Naive thymus-derived CD8-positive, alpha-beta T cell (primary cell): ENCODE measurements around the gene PCYT1B. TPM values are rescaled to one million over a fixed set of nuclear protein-coding genes. Genes with fewer than 3 reads are reported as not detected.
A peak's percentile ranks its signal among the peaks of the same experiment; 100 is the strongest.
"Not testable (repeated sequence)": the region's sequence is repeated elsewhere in the genome, so short reads cannot be mapped to it uniquely, and the experiment has no call there.

Experiments used
- ATAC-seq, 2 donors: fragments of 150-1000 bp; cut with Tn5 transposase in 1 of 2; sonication (Bioruptor Pico), chemical (Tn5 transposase) in 1 of 2; 1 replicate in 1 of 2; 2 replicates in 1 of 2; pipeline ENCODE4 v1.10.0; 2021; ENCODE audit warnings: mild to moderate bottlenecking in 2 of 2, moderate library complexity in 2 of 2
- POLR2A ChIA-PET: fragments of 350-600 bp; sonication (Branson Sonifier 250); formaldehyde crosslinking; loops from one replicate; lab custom pipeline; 2021; ENCODE audit warnings: antibody characterized with exemption; lab: Charles Lee
- DNase-seq, 10 donors: peaks; one replicate each; pipeline versions ENCODE4 v3.0.0 to v3.0.0-alpha.2; 2020 to 2022
- H3K27ac Mint-ChIP-seq, 10 donors: one replicate each; pipeline ENCODE4 v1.8.0; 2020 to 2022; ENCODE audit warnings: mild to moderate bottlenecking in 10 of 10, mixed read lengths in 10 of 10, moderate library complexity in 4 of 10, inconsistent platforms in 1 of 10
- H3K27me3 Mint-ChIP-seq, 5 donors: one replicate each; pipeline ENCODE4 v1.8.0; 2021 to 2022; ENCODE audit warnings: mixed read lengths in 5 of 5
- H3K36me3 Mint-ChIP-seq, 3 donors: one replicate each; pipeline ENCODE4 v1.8.0; 2020 to 2022; ENCODE audit warnings: mixed read lengths in 3 of 3, mild to moderate bottlenecking in 2 of 3, inconsistent platforms in 1 of 3
- H3K4me1 Mint-ChIP-seq, 4 donors: one replicate each; pipeline ENCODE4 v1.8.0; 2021 to 2022; ENCODE audit warnings: mixed read lengths in 4 of 4
- H3K4me3 Mint-ChIP-seq, 10 donors: one replicate each; pipeline ENCODE4 v1.8.0; 2020 to 2022; ENCODE audit warnings: mild to moderate bottlenecking in 10 of 10, mixed read lengths in 10 of 10, moderate library complexity in 6 of 10, inconsistent platforms in 1 of 10
- H3K9me3 Mint-ChIP-seq, 9 donors: one replicate each; pipeline ENCODE4 v1.8.0; 2020 to 2022; ENCODE audit warnings: mixed read lengths in 9 of 9, mild to moderate bottlenecking in 3 of 9, inconsistent platforms in 1 of 9, moderate library complexity in 1 of 9
- polyA plus RNA-seq, 3 donors: library from polyadenylated mRNA; unstranded; fragments of 300-500 nt; fragmentation: Illumina TruSeq; gene quantifications; one replicate each; pipeline ENCODE4 v1.2.3, GENCODE V29; 2021
- total RNA-seq, 8 experiments: library from RNA in 2 of 8; stranded (reverse) in 2 of 8; gene quantifications; one replicate each; pipeline ENCODE4 v1.2.3 and lab custom pipeline; 2021 to 2026

The PCYT1B gene
- total and polyA plus RNA-seq, 5 experiments from 2014 or later, result 0.02 TPM; not detected in 4

GRCh38 chrX:24661292-24661691, 14.1 kb upstream of the PCYT1B start:
- H3K9me3 Mint-ChIP-seq, result peaks cover 0 to 2% (median 0%) of the 10 kb centered on the region in 9 donors
- no peak overlapping the region for H3K4me3 Mint-ChIP-seq
- POLR2A ChIA-PET, result no interaction called here
- no peak overlapping the region for H3K27ac Mint-ChIP-seq
- ATAC-seq (no peak), DNase-seq (no peak)
- H3K4me1 Mint-ChIP-seq, result no peaks in the 10 kb centered on the region
- H3K36me3 Mint-ChIP-seq, result no peaks in the 10 kb centered on the region
- H3K27me3 Mint-ChIP-seq, result peaks cover 0 to 3% (median 0%) of the 10 kb centered on the region in 5 donors

- Mint-ChIP-seq H3K36me3 (no peaks in the 10 kb centered on the region), H3K4me3 (no peak overlapping the region), H3K9me3 (peaks cover 0 to 2% (median 0%) of the 10 kb centered on the region in 9 donors), H3K27me3 (peaks cover 0 to 3% (median 0%) of the 10 kb centered on the region in 5 donors), H3K4me1 (no peaks in the 10 kb centered on the region), H3K27ac (no peak overlapping the region)
- DNase-seq, result no peak
- POLR2A ChIA-PET, result no interaction called here
- no peak for ATAC-seq
Observed at GRCh38 chrX:24659646-24660045, 12.5 kb upstream of the PCYT1B start.

- H3K4me3 Mint-ChIP-seq, result no peak overlapping the region
- peaks cover 0 to 3% (median 0%) of the 10 kb centered on the region in 5 donors for H3K27me3 Mint-ChIP-seq
- POLR2A ChIA-PET, result interaction anchor here (0.7 kb wide), 1 partner anchor 11 kb away, joined by 4 read pairs; no protein-coding TSS in a partner anchor
- DNase-seq (no peak), ATAC-seq (no peak)
- H3K27ac Mint-ChIP-seq, result no peak overlapping the region
- peaks cover 0 to 2% (median 0%) of the 10 kb centered on the region in 9 donors for H3K9me3 Mint-ChIP-seq
- H3K4me1 Mint-ChIP-seq, result no peaks in the 10 kb centered on the region
- H3K36me3 Mint-ChIP-seq, result no peaks in the 10 kb centered on the region
Observed at GRCh38 chrX:24659106-24659505, 12.0 kb upstream of the PCYT1B start.

- DNase-seq (no peak), ATAC-seq (no peak)
- Mint-ChIP-seq H3K36me3 (no peaks in the 10 kb centered on the region), H3K4me3 (no peak overlapping the region), H3K9me3 (peaks cover 0 to 2% (median 0%) of the 10 kb centered on the region in 9 donors), H3K27me3 (peaks cover 0 to 3% (median 0%) of the 10 kb centered on the region in 5 donors), H3K27ac (no peak overlapping the region), H3K4me1 (no peaks in the 10 kb centered on the region)
- POLR2A ChIA-PET, result interaction anchor here (0.7 kb wide), 1 partner anchor 12 kb away, joined by 4 read pairs; no protein-coding TSS in a partner anchor
Observed at GRCh38 chrX:24658421-24658820, 11.3 kb upstream of the PCYT1B start.

GRCh38 chrX:24657671-24658386, 10.7 kb upstream of the PCYT1B start:
- POLR2A ChIA-PET, result no interaction called here
- ATAC-seq, result no peak

GRCh38 chrX:24655679-24656078, 8.5 kb upstream of the PCYT1B start:
- H3K36me3 Mint-ChIP-seq, H3K27ac Mint-ChIP-seq, ATAC-seq, H3K4me3 Mint-ChIP-seq, H3K9me3 Mint-ChIP-seq, POLR2A ChIA-PET, H3K27me3 Mint-ChIP-seq, H3K4me1 Mint-ChIP-seq, DNase-seq: not testable (repeated sequence)

More at GRCh38 chrX:24657671-24658386, 10.7 kb upstream of the PCYT1B start:
- peaks cover 0 to 5% (median 0%) of the 10 kb centered on the region in 5 donors for H3K27me3 Mint-ChIP-seq
- DNase-seq, result no peak
- H3K36me3 Mint-ChIP-seq, result no peaks in the 10 kb centered on the region
- H3K27ac Mint-ChIP-seq, result no peak overlapping the region
- no peaks in the 10 kb centered on the region for H3K4me1 Mint-ChIP-seq
- H3K4me3 Mint-ChIP-seq, result no peak overlapping the region
- peaks cover 0 to 2% (median 0%) of the 10 kb centered on the region in 9 donors for H3K9me3 Mint-ChIP-seq

GRCh38 chrX:24651783-24652182, 4.6 kb upstream of the PCYT1B start:
- ATAC-seq, result no peak
- Mint-ChIP-seq H3K4me3 (no peak overlapping the region), H3K4me1 (peaks cover 8 to 14% (median 12%) of the 10 kb centered on the region in 4 donors), H3K9me3 (no peaks in the 10 kb centered on the region), H3K27ac (peak overlapping the region in 1 of 10 donors; percentile 58), H3K36me3 (no peaks in the 10 kb centered on the region), H3K27me3 (peaks cover 0 to 21% (median 7%) of the 10 kb centered on the region in 5 donors)
- POLR2A ChIA-PET, result no interaction called here
- no peak for DNase-seq

GRCh38 chrX:24648495-24648894, 1.3 kb upstream of the PCYT1B start:
- Mint-ChIP-seq H3K9me3 (no peaks in the 10 kb centered on the region), H3K4me1 (peaks cover 8 to 20% (median 17%) of the 10 kb centered on the region in 4 donors), H3K36me3 (no peaks in the 10 kb centered on the region), H3K27ac (peak overlapping the region in 1 of 10 donors; percentile 18), H3K27me3 (peaks cover 2 to 21% (median 7%) of the 10 kb centered on the region in 5 donors), H3K4me3 (no peak overlapping the region)
- ATAC-seq (no peak), DNase-seq (no peak)
- POLR2A ChIA-PET, result no interaction called here

- Mint-ChIP-seq H3K27ac (peak overlapping the region in 4 of 10 donors; percentile 11 to 59 (median 36)), H3K4me3 (peak overlapping the region; percentile 76 to 92 (median 83)), H3K27me3 (peaks cover 1 to 21% (median 7%) of the 10 kb centered on the region in 5 donors), H3K9me3 (no peaks in the 10 kb centered on the region), H3K4me1 (peaks cover 8 to 20% (median 17%) of the 10 kb centered on the region in 4 donors), H3K36me3 (no peaks in the 10 kb centered on the region)
- ATAC-seq (peak; percentile 28 to 44), DNase-seq (peak in 1 of 10 donors; percentile 0)
- POLR2A ChIA-PET, result no interaction called here
Observed at GRCh38 chrX:24646745-24647182, 383 bp downstream of the PCYT1B start.

- Mint-ChIP-seq H3K36me3 (no peaks in the 10 kb centered on the region), H3K27ac (peak overlapping the region in 2 of 10 donors; percentile 47 to 74), H3K4me1 (peaks cover 8 to 20% (median 17%) of the 10 kb centered on the region in 4 donors), H3K9me3 (no peaks in the 10 kb centered on the region), H3K27me3 (peaks cover 0 to 21% (median 7%) of the 10 kb centered on the region in 5 donors), H3K4me3 (peak overlapping the region; percentile 22 to 84 (median 70))
- no peak for ATAC-seq
- POLR2A ChIA-PET, result no interaction called here
- no peak for DNase-seq
Observed at GRCh38 chrX:24646006-24646405, 1.1 kb downstream of the PCYT1B start.

- H3K9me3 Mint-ChIP-seq, result no peaks in the 10 kb centered on the region
- POLR2A ChIA-PET, result no interaction called here
- no peak overlapping the region for H3K4me3 Mint-ChIP-seq
- H3K36me3 Mint-ChIP-seq, result no peaks in the 10 kb centered on the region
- ATAC-seq (no peak), DNase-seq (no peak)
- peaks cover 6 to 20% (median 17%) of the 10 kb centered on the region in 4 donors for H3K4me1 Mint-ChIP-seq
- H3K27me3 Mint-ChIP-seq, result peaks cover 0 to 9% (median 4%) of the 10 kb centered on the region in 5 donors
- no peak overlapping the region for H3K27ac Mint-ChIP-seq
Observed at GRCh38 chrX:24643116-24643515, 4.0 kb downstream of the PCYT1B start.

- Mint-ChIP-seq H3K4me3 (no peak overlapping the region), H3K27ac (no peak overlapping the region), H3K27me3 (peaks cover 2 to 12% (median 5%) of the 10 kb centered on the region in 5 donors), H3K4me1 (no peaks in the 10 kb centered on the region), H3K36me3 (peaks cover 0 to 4% (median 0%) of the 10 kb centered on the region in 3 donors), H3K9me3 (no peaks in the 10 kb centered on the region)
- POLR2A ChIA-PET, result no interaction called here
- no peak for DNase-seq
- ATAC-seq, result no peak
Observed at GRCh38 chrX:24629701-24630100, 17.4 kb downstream of the PCYT1B start.

GRCh38 chrX:24619647-24620046, 27.5 kb downstream of the PCYT1B start:
- no peaks in the 10 kb centered on the region for H3K27me3 Mint-ChIP-seq
- H3K27ac Mint-ChIP-seq, result no peak overlapping the region
- H3K9me3 Mint-ChIP-seq, result no peaks in the 10 kb centered on the region
- H3K36me3 Mint-ChIP-seq, result no peaks in the 10 kb centered on the region
- DNase-seq, result no peak
- no peak overlapping the region for H3K4me3 Mint-ChIP-seq
- no peak for ATAC-seq
- no peaks in the 10 kb centered on the region for H3K4me1 Mint-ChIP-seq
- POLR2A ChIA-PET, result no interaction called here
